Osteocyte (in vitro differentiated cells): Measurements from ENCODE around the gene TRAPPC3L. TPM values are rescaled to one million over a fixed set of nuclear protein-coding genes. Genes with fewer than 3 reads are reported as not detected.

Experiments used
- DNase-seq: peaks from one replicate; pipeline ENCODE4 v3.0.0; 2021; ENCODE audit warnings: mixed read lengths; ENCODE audit not compliant: unreplicated experiment; ENCODE audit errors: extremely low spot score
- H3K27ac Mint-ChIP-seq: one replicate; pipeline ENCODE4 v1.8.0; 2021; ENCODE audit warnings: mild to moderate bottlenecking, mixed read lengths; ENCODE audit not compliant: unreplicated experiment
- H3K27me3 Mint-ChIP-seq: one replicate; pipeline ENCODE4 v1.8.0; 2021; ENCODE audit warnings: mixed read lengths; ENCODE audit not compliant: unreplicated experiment
- H3K36me3 Mint-ChIP-seq: one replicate; pipeline ENCODE4 v1.8.0; 2021; ENCODE audit warnings: mixed read lengths; ENCODE audit not compliant: unreplicated experiment
- H3K4me1 Mint-ChIP-seq: one replicate; pipeline ENCODE4 v1.8.0; 2021; ENCODE audit warnings: mixed read lengths; ENCODE audit not compliant: unreplicated experiment
- H3K4me3 Mint-ChIP-seq: one replicate; pipeline ENCODE4 v1.8.0; 2021; ENCODE audit warnings: mild to moderate bottlenecking, moderate library complexity, mixed read lengths; ENCODE audit not compliant: unreplicated experiment
- H3K9me3 Mint-ChIP-seq: one replicate; pipeline ENCODE4 v1.8.0; 2021; ENCODE audit warnings: mixed read lengths; ENCODE audit not compliant: unreplicated experiment
- total RNA-seq: library from RNA; stranded (reverse); gene quantifications from 2 replicates; pipeline ENCODE4 v1.2.1, GENCODE V29; 2021
- TF ChIP-seq, protein P1 (sequence below): fragments of 200-600 bp; sonication (generic); IDR thresholded peaks from 2 replicates; pipeline ENCODE4 v1.5.0; 2021; ENCODE audit warnings: antibody characterized with exemption, mild to moderate bottlenecking, moderate library complexity

The TRAPPC3L gene
- total RNA-seq, 1 donor from 2014 or later = not detected

- H3K27me3 Mint-ChIP-seq = no peaks in the 10 kb centered on the region
- H3K9me3 Mint-ChIP-seq = no peaks in the 10 kb centered on the region
- no peak for DNase-seq
- no peak overlapping the region for H3K27ac Mint-ChIP-seq
- TF ChIP-seq, protein P1, sequence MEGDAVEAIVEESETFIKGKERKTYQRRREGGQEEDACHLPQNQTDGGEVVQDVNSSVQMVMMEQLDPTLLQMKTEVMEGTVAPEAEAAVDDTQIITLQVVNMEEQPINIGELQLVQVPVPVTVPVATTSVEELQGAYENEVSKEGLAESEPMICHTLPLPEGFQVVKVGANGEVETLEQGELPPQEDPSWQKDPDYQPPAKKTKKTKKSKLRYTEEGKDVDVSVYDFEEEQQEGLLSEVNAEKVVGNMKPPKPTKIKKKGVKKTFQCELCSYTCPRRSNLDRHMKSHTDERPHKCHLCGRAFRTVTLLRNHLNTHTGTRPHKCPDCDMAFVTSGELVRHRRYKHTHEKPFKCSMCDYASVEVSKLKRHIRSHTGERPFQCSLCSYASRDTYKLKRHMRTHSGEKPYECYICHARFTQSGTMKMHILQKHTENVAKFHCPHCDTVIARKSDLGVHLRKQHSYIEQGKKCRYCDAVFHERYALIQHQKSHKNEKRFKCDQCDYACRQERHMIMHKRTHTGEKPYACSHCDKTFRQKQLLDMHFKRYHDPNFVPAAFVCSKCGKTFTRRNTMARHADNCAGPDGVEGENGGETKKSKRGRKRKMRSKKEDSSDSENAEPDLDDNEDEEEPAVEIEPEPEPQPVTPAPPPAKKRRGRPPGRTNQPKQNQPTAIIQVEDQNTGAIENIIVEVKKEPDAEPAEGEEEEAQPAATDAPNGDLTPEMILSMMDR = no peak
- H3K4me1 Mint-ChIP-seq = peaks cover 34% of the 10 kb centered on the region
- H3K4me3 Mint-ChIP-seq = no peak overlapping the region
- no peaks in the 10 kb centered on the region for H3K36me3 Mint-ChIP-seq
Measured at GRCh38 chr6:116450769-116451740, 94.4 kb downstream of the TRAPPC3L start.

DNA sequence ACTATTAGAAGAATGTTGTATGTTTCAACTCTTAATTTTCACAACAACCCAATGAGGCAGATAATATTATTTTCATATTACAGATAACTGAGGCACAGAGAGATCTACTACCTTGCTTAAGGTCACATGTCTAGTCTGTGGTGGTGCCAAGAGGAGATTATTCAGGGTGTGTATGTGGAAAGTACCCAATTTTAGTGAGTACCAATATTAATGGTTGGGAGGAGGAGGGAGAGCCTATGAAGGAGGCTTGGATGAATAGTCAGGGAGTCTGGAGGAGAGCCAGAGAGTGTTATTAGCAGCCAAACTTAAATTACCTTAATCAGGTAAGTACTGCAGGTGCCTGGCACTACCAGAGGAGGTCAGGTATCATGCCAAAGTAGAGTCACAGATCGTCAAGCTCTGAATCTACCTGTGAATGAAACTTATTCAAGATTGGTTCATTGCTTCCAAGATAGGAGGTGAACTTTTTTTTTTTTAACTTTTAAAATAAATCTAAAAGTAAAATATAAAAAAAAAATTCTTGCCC is 95.2 kb downstream of the TRAPPC3L start:
- H3K27ac Mint-ChIP-seq = no peak overlapping the region
- H3K36me3 Mint-ChIP-seq = no peaks in the 10 kb centered on the region
- TF ChIP-seq, protein P1 = no peak
- DNase-seq = no peak
- peaks cover 34% of the 10 kb centered on the region for H3K4me1 Mint-ChIP-seq
- no peaks in the 10 kb centered on the region for H3K27me3 Mint-ChIP-seq
- no peak overlapping the region for H3K4me3 Mint-ChIP-seq
- no peaks in the 10 kb centered on the region for H3K9me3 Mint-ChIP-seq

DNA sequence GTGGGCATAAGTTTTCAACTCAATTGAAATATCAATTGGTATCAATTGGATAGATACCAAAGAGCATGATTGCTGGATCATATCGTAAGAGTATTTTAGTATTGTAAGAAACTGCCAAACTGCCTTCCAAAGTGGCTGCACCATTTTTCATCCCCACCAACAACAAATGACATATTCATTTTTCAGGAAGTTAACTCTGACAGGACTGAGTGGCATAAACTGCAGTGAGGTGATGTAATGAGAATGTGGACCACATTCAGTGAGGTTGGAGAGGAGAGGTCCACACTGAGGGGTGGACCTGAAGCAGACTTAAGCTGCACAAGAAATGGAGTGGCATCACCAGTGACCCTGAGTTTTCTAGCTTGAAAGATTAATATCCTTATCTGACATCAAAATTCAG is 95.9 kb downstream of the TRAPPC3L start:
- Mint-ChIP-seq H3K36me3 (no peaks in the 10 kb centered on the region), H3K27ac (no peak overlapping the region), H3K27me3 (no peaks in the 10 kb centered on the region), H3K9me3 (no peaks in the 10 kb centered on the region), H3K4me1 (peaks cover 36% of the 10 kb centered on the region), H3K4me3 (no peak overlapping the region)
- no peak for DNase-seq
- TF ChIP-seq, protein P1 = no peak

DNA sequence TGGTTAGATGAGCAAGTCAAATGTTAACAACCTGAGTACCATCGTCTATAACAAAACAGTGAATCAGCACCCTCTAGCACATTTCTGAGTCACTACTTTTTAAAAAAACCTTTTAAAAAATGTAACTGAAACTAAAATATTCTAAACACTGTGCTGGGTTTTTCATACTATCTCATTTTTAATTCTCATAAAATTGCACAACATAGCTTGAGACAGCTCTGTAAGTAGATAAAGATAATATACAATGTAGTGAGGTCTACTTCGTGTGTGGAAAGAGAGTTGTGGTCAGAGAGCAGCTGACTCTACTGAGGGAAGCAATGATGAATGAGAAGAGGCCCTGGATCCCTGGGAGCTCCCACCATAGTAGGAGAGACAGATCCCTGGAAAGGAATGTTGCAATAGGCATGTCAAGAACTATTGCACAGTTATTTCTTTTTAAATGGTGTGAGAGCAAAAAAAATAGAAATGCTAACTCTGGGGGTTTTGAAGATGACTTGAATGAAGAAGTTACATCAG is 97.9 kb downstream of the TRAPPC3L start:
- peak overlapping the region; percentile 28 for H3K4me3 Mint-ChIP-seq
- peak overlapping the region; percentile 94 for H3K27ac Mint-ChIP-seq
- no peaks in the 10 kb centered on the region for H3K9me3 Mint-ChIP-seq
- no peak for DNase-seq
- peaks cover 56% of the 10 kb centered on the region for H3K4me1 Mint-ChIP-seq
- H3K36me3 Mint-ChIP-seq = no peaks in the 10 kb centered on the region
- TF ChIP-seq, protein P1 = peak; percentile 34
- no peaks in the 10 kb centered on the region for H3K27me3 Mint-ChIP-seq

DNA sequence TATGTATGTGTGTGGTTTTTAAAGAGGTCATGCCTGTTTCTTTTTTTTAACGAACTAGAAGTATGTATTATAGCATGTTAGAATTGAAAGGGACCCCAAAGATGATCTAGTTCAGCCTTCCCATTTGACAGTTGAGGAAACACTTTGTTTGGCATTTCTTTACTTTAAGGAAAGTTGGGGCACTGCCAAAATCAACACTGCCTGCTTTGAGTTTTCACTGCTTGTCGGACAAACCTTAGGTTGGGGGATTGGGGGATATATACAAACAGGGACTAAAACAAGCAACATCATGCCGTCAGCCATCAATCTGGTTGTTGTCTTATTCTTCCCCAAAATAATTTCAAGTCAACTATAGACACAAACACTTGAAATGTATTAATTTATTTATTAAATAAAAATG is 98.4 kb downstream of the TRAPPC3L start:
- TF ChIP-seq, protein P1 = no peak
- Mint-ChIP-seq H3K4me1 (peaks cover 61% of the 10 kb centered on the region), H3K4me3 (peak overlapping the region; percentile 24)

More for the DNA sequence above, 98.4 kb downstream of the TRAPPC3L start:
- Mint-ChIP-seq H3K27me3 (no peaks in the 10 kb centered on the region), H3K36me3 (no peaks in the 10 kb centered on the region), H3K27ac (peak overlapping the region; percentile 94), H3K9me3 (no peaks in the 10 kb centered on the region)
- DNase-seq = no peak
